HG03575 (cell line): ENCODE data around the gene MARCOL.
"Not testable (repeated sequence)": the region's sequence is repeated elsewhere in the genome, so short reads cannot be mapped to it uniquely, and the experiment has no call there.

ENCODE experiments used
- ATAC-seq: cut with Tn5 transposase; IDR thresholded peaks from one replicate; pipeline ENCODE4 v1.9.1; 2021; ENCODE audit not compliant: unreplicated experiment, insufficient number of reproducible peaks, low FRiP score; ENCODE audit errors: extremely low read depth

MARCOL gene

DNA sequence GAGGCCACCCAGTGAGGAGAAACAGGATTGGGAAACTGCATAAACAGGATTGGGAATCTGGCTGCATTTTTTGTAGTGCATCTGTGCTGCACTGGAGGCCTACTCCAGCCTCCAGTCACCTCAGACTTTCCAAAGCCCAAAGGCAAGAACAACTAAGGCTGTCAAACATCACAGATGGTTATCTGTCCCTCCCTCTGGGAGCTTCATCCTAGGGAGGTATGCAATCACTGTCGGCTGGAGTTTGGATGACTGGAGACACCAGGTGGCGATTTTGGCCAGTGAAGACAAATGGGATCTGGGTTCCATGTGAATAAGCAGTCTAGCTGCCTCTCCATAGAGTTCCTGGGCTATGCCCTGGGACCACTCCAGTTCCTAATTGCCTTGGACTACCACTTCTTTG lies 21.0 kb downstream of the MARCOL start:
- ATAC-seq, result no peak

DNA sequence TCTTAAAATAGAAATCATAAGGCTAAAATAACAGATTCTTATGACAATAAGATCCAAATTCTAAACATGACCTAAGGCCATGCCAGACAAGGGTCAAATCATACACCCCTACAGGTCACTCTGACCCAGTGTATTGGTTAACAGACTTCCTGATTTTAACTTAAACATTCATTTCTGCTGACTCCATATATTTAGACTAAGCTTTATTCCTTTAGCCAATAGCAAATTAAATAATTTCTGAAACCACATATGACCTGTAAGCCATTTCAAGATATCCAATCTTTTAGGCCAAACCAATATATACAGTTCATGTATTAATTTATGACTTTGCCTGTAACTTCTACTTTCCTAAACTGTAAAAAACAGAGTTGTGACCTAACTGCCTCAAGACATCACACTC lies 22.9 kb downstream of the MARCOL start:
- no peak for ATAC-seq

DNA sequence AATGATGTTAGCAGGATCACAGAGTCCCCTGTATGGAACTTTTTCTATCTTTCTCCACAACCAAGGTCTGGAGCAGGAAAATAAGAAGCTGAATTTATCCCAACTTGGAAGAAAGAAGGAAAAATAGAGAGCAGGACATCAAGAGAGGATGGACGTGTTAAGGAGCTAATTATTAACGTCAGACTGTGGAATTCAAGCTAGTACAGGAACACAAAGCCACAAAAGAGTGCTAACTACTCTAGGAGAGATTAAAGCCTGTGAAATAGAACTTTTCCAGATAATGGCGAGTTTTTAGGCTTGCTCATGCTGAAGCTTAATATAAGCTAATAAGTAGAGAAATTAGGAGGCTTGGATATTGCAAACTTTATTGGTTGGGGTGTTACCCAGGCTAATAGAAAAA lies 29.6 kb downstream of the MARCOL start:
- ATAC-seq, result no peak

DNA sequence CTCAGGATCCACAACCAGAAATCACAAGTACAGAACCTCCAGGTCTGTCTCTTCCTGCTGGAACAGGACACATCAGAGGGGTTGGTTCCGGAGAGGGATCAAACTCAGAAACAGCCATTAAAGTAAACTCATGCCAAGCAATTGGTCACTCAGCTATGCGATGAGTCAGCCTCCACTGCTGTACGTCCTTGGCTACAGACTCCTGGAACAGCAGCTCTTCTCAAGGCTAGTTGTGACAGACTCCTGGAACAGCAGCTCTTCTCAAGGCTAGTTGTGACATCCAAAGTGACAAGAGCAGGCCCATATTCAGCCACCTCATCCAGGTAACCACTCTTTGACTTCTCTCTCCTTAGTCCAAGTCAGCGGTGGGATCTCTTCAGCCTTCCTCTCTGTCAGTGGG lies 30.2 kb downstream of the MARCOL start, which contains the start of gene SPINK13:
SPINK13 (plus strand) TSS at position 229 of the 400 bp plus-strand sequence. CDS start 1,279 bp downstream, outside the sequence.
- no peak for ATAC-seq

DNA sequence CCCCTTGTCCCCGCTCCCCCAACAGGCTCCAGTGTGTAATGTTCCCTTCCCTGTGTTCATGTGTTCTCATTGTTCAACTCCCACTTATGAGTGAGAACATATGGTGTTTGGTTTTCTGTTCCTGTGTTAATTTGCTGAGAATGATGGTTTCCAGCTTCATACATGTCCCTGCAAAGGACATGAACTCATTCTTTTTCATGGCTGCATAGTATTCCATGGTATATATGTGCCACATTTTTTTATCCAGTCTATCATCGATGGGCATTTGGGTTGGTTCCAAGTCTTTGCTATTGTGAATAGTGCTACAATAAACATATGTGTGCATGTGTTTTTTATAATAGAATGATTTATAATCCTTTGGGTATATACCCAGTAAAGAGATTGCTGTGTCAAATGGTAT lies 36.8 kb downstream of the MARCOL start:
- ATAC-seq, result not testable (repeated sequence)

DNA sequence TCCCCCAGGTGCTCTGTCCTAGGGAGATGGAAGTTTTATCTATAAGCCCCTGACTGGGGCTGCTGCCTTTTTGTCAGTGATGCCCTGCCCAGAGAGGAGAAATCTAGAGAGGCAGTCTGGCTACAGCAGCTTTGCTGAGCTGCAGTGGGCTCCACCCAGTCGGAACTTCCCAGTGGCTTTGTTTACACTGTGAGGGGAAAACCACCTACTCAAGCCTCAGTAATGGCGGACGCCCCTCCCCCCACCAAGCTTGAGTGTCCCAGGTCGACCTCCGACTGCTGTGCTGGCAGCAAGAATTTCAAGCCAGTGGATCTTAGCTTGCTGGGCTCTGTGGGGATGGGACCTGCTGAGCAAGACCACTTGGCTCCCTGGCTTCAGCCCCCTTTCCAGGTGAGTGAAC lies 42.6 kb downstream of the MARCOL start:
- not testable (repeated sequence) for ATAC-seq

DNA sequence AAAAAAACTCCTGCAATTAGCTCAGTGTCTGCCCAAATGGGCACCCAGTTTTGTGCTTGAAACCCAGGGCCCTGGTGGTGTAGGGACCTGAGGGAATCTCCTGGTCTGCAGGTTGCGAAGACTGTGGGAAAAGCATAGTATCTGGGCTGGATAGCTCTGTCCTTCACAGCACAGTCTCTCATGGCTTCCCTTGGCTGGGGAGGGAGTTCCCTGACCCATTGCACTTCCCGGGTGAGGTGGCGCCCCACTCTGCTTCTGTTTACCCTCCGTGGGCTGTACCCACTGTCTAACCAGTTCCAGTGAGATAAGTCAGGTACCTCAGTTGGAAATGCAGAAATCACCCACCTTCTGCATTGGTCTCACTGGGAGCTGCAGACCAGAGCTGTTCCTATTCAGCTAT lies 43.0 kb downstream of the MARCOL start:
- ATAC-seq, result not testable (repeated sequence)

DNA sequence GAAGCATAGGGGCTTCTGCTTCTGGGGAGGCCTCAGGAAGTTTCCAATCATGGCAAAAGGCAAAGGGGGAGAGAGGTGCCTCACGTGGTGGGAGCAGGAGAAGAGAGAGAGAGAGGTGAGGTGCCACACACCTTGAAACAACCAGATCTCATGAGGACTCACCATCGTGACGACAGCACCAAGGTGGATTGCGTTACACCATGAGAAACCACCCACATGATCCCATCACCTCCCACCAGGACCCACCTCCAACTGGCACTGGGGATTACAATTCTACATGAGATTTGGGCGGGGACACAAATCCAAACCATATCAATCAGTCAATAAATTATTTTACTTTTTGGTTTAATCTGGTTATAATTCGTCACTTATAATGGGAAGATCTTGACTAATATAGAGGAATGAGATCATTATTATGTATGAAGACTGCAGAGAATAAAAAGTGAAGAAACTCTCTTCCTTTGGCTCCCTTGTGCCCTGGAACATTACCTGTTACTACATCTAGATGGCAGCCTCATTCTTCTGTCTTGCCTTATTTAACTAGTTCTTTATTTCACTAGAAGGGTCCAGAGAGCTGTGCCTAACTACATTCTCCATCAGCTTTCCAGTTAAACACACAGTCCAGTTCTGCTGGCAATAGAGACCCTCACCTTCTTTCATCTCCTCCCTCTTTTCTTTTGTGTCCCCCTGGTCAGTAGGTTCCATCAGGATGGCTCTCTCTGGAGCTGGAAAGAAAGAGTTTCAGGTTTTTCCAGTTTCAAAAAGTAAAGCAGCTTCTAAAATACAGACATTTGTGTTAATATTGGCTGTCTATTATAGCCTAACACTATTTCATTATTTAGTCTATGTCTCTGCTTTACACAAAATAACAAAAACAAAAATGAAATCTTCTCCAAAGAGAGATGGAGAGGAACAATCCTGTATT lies 52.2 kb downstream of the MARCOL start:
- ATAC-seq, result no peak
